Endothelial cell of umbilical vein (primary cell): Measurements from ENCODE around the gene HSD17B11. TPM values are rescaled to one million over a fixed set of nuclear protein-coding genes. Genes with fewer than 3 reads are reported as not detected.
"Not testable (repeated sequence)": the region's sequence is repeated elsewhere in the genome, so short reads cannot be mapped to it uniquely, and the experiment has no call there.

Source experiments
- BruUV-seq: library from RNA; stranded (reverse); fragments of 400-500 nt; replicated peaks from 2 replicates; lab custom pipeline; 2021; lab: Mats Ljungman, UMichigan
- CTCF ChIA-PET: fragments of 300-600, 350-600 bp; sonication (Branson Sonifier 250); formaldehyde crosslinking; loops from one replicate; lab custom pipeline; 2021; ENCODE audit warnings: antibody characterized with exemption, inconsistent platforms; lab: Charles Lee
- POLR2A ChIA-PET: fragments of 300-600, 350-600 bp; sonication (Branson Sonifier 250); formaldehyde crosslinking; loops from one replicate; lab custom pipeline; 2021; ENCODE audit warnings: antibody characterized with exemption, inconsistent platforms; lab: Charles Lee
- DNase-seq: peaks from one replicate; pipeline ENCODE4 v3.0.0-alpha.2; 2011; ENCODE audit warnings: low read depth, low spot score
- FAIRE-seq: peaks from 2 replicates; lab custom pipeline; 2011; peaks lifted over from hg19 to GRCh38; lab: Jason Lieb, UNC
- H2AFZ ChIP-seq: 2 replicates; pipeline ENCODE4 v1.6.0; 2012; ENCODE audit warnings: low read depth, low read length, control low read depth, inconsistent platforms
- H3K27ac ChIP-seq: 2 replicates; pipeline ENCODE4 v1.5.1; 2011; ENCODE audit warnings: low read depth, mild to moderate bottlenecking, control low read depth, low read length, moderate library complexity; ENCODE audit not compliant: insufficient read depth
- H3K27me3 ChIP-seq, 2 experiments: 2 replicates each; pipeline versions ENCODE4 v1.6.0 to v1.6.1; 2011; ENCODE audit warnings: low read length in 2 of 2, mixed read lengths in 1 of 2; ENCODE audit not compliant: control insufficient read depth in 2 of 2, insufficient read depth in 2 of 2
- H3K36me3 ChIP-seq, 2 experiments: 2 replicates in 1 of 2; 3 replicates in 1 of 2; pipeline ENCODE4 v1.5.1; 2011; ENCODE audit warnings: low read length in 2 of 2, mild to moderate bottlenecking in 1 of 2, moderate library complexity in 1 of 2; ENCODE audit not compliant: control insufficient read depth in 2 of 2, insufficient read depth in 2 of 2; ENCODE audit errors: extremely low read depth in 1 of 2
- H3K4me1 ChIP-seq: 3 replicates; pipeline ENCODE4 v1.5.1; 2011; ENCODE audit warnings: mild to moderate bottlenecking, low read length; ENCODE audit not compliant: control insufficient read depth, insufficient read depth; ENCODE audit errors: extremely low read depth
- H3K4me2 ChIP-seq: 2 replicates; pipeline ENCODE4 v1.6.1; 2011; ENCODE audit warnings: low read length, control low read depth, mixed read lengths; ENCODE audit not compliant: insufficient read depth
- H3K4me3 ChIP-seq, 3 experiments: fragments of 200-600 bp in 1 of 3; sonication (generic), shearing (Covaris generic) in 1 of 3; replicated peaks in 1 of 3; 2 replicates each; pipeline ENCODE4 v1.5.1; 2011 to 2016; ENCODE audit warnings: control low read depth in 3 of 3, low read length in 3 of 3, mild to moderate bottlenecking in 2 of 3, inconsistent platforms in 1 of 3, low read depth in 1 of 3, moderate library complexity in 1 of 3; ENCODE audit not compliant: insufficient read depth in 1 of 3
- H3K79me2 ChIP-seq: 2 replicates; pipeline ENCODE4 v1.6.0; 2012; ENCODE audit warnings: low read length, inconsistent platforms; ENCODE audit not compliant: control insufficient read depth, insufficient read depth
- H3K9ac ChIP-seq: replicated peaks from 2 replicates; pipeline ENCODE3; 2011; ENCODE audit warnings: low read length, control low read depth; ENCODE audit not compliant: insufficient read depth; ENCODE audit errors: extremely low read depth
- H3K9me1 ChIP-seq: replicated peaks from 3 replicates; pipeline ENCODE4 v1.6.0; 2011; ENCODE audit warnings: mild to moderate bottlenecking, low read length; ENCODE audit not compliant: control insufficient read depth, insufficient read depth; ENCODE audit errors: extremely low read depth
- H3K9me3 ChIP-seq: replicated peaks from 2 replicates; pipeline ENCODE4 v1.5.1; 2012; ENCODE audit warnings: low read length, inconsistent platforms; ENCODE audit not compliant: control insufficient read depth, insufficient read depth
- H4K20me1 ChIP-seq: replicated peaks from 2 replicates; pipeline ENCODE3; 2011; ENCODE audit warnings: mild to moderate bottlenecking, low read length; ENCODE audit not compliant: control insufficient read depth, insufficient read depth; ENCODE audit errors: extremely low read depth
- EZH2 ChIP-seq: IDR thresholded peaks from 2 replicates; pipeline ENCODE4 v1.6.1; 2012; ENCODE audit warnings: borderline replicate concordance, low read depth, mild to moderate bottlenecking, moderate library complexity, low read length, inconsistent platforms; ENCODE audit not compliant: severe bottlenecking
- GATA2 ChIP-seq: IDR thresholded peaks from 2 replicates; pipeline ENCODE4 v1.7.0; 2011; ENCODE audit warnings: low read depth, mild to moderate bottlenecking, moderate library complexity, mixed read lengths, low read length; ENCODE audit not compliant: insufficient read length, insufficient read depth
- JUN ChIP-seq: IDR thresholded peaks from 2 replicates; pipeline ENCODE4 v1.6.1; 2011; ENCODE audit warnings: borderline replicate concordance, low read depth; ENCODE audit not compliant: insufficient read length, insufficient read depth
- MYC ChIP-seq: IDR thresholded peaks from one replicate; pipeline ENCODE4 v1.6.1; 2011; ENCODE audit warnings: mild to moderate bottlenecking, low read depth, low read length
- POLR2A ChIP-seq: IDR thresholded peaks from 2 replicates; pipeline ENCODE4 v1.6.1; 2012; ENCODE audit warnings: low read depth, mild to moderate bottlenecking, control low read depth, low read length
- dilution Hi-C: fragments of 300-500 bp; cut with MboI; formaldehyde crosslinking; loops from one replicate; pipeline ENCODE4 v1.15.0; 2019; ENCODE audit warnings: low sequenced_read_pairs; ENCODE audit not compliant: extremely low pct_ligation_motif_present
- intact Hi-C: fragments of 100-400 bp; cut with micrococcal nuclease; formaldehyde crosslinking; loops from one replicate; pipeline ENCODE4 v1.10.0; 2022
- polyA plus RNA-seq, 4 experiments: library from polyadenylated mRNA; depleted of rRNA in 3 of 4; stranded (reverse) in 3 of 4; unstranded in 1 of 4; fragments of >200 nt; gene quantifications; 2 replicates each; pipeline versions ENCODE4 v1.2.1 to v1.2.3, GENCODE V29; 2011 to 2012; ENCODE audit warnings: missing spikeins in 1 of 4
- total RNA-seq: library from RNA; stranded (reverse); gene quantifications from 2 replicates; pipeline ENCODE4 v1.2.3, GENCODE V29; 2021
- TF ChIP-seq, protein P1 (sequence below), 2 donors: IDR thresholded peaks; 1 replicate in 1 of 2; 2 replicates in 1 of 2; pipeline ENCODE4 v1.5.1; 2011; ENCODE audit warnings: low read length in 2 of 2, mild to moderate bottlenecking in 2 of 2, moderate library complexity in 2 of 2, control low read depth in 1 of 2, inconsistent platforms in 1 of 2, low read depth in 1 of 2; ENCODE audit not compliant: insufficient read depth in 1 of 2; ENCODE audit errors: extremely low read depth in 1 of 2
- TF ChIP-seq, protein P2 (sequence below): IDR thresholded peaks from 2 replicates; pipeline ENCODE4 v1.6.1; 2011; ENCODE audit not compliant: insufficient read depth, insufficient read length

Gene HSD17B11
- total and polyA plus RNA-seq, 2 donors (not counting 3 experiments of a cell fraction or from before 2014, with no cell fraction given) = 10.7 to 21.1 TPM

DNA sequence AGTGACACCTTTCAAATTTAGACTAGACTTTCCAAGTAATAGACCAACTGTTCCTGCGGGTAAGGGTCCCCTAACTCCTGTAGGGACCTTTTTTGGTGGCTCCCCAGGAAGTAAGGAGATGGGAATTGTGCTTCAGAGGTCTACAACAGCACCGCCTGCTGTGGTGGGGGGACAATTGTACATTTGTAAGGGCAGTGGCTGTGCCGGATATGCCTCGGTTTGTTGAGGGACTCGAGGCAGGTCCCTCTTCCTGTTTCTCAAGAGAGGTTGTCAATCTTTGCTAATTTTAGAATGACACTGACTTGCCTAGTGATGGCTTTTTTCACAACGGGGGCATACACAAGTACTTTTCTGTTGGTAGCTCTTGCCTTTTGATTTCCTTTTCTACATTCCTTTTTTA is 15.5 kb upstream of the HSD17B11 start:
- H3K27me3 ChIP-seq = peaks cover 7 to 22% of the 10 kb centered on the region in 2 experiments
- dilution Hi-C loops = no loop called here
- DNase-seq (no peak), FAIRE-seq (no peak)
- no peak overlapping the region for H3K4me3 ChIP-seq
- H2AFZ ChIP-seq = no peak overlapping the region
- H3K36me3 ChIP-seq = no peaks in the 10 kb centered on the region
- CTCF ChIA-PET = no interaction called here
- H3K9ac ChIP-seq = no peak overlapping the region
- no TSS peak for BruUV-seq
- H3K79me2 ChIP-seq = no peaks in the 10 kb centered on the region
- H3K9me3 ChIP-seq = no peaks in the 10 kb centered on the region
- intact Hi-C loops = no loop called here
- H3K4me1 ChIP-seq = no peaks in the 10 kb centered on the region
- no peak overlapping the region for H3K4me2 ChIP-seq
- H4K20me1 ChIP-seq = no peaks in the 10 kb centered on the region
- no peak for TF ChIP-seq EZH2
- TF ChIP-seq, protein P1, sequence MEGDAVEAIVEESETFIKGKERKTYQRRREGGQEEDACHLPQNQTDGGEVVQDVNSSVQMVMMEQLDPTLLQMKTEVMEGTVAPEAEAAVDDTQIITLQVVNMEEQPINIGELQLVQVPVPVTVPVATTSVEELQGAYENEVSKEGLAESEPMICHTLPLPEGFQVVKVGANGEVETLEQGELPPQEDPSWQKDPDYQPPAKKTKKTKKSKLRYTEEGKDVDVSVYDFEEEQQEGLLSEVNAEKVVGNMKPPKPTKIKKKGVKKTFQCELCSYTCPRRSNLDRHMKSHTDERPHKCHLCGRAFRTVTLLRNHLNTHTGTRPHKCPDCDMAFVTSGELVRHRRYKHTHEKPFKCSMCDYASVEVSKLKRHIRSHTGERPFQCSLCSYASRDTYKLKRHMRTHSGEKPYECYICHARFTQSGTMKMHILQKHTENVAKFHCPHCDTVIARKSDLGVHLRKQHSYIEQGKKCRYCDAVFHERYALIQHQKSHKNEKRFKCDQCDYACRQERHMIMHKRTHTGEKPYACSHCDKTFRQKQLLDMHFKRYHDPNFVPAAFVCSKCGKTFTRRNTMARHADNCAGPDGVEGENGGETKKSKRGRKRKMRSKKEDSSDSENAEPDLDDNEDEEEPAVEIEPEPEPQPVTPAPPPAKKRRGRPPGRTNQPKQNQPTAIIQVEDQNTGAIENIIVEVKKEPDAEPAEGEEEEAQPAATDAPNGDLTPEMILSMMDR (IDR thresholded peaks at IDR 0.05; ENCODE audit: extremely low read depth in 1 of 2, insufficient read depth in 1 of 2, low read depth in 1 of 2, low read length in 2 of 2) = no peak
- POLR2A ChIA-PET = no interaction called here
- H3K27ac ChIP-seq = no peak overlapping the region
- no peaks in the 10 kb centered on the region for H3K9me1 ChIP-seq

DNA sequence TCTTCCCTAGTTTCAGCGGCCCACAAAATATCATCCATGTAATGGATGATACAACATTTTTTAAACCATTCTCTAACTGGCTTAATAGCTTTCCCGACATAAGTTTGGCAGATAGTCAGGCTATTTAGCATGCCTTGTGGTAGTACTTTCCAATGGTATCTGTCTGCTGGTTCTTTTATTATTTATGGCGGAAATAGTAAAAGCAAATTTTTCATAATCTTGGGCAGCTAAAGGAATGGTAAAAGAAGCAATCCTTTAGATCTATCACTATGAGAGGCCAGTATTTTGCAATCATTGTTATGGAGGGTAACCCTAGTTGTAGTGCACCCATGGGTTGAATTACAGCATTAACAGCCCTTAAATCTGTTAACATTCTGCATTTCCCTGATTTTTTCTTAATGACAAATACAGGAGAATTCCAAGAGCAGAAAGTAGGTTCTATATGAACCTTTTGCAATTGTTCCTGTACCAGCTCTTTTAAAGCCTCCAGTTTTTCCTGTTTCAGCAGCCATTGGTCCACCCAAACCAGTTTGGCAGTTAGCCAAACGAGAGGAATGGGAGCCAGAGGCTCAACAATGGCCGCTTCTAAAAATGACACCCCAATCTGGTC is 14.3 kb upstream of the HSD17B11 start:
- Histone ChIP-seq H3K4me3 (no peak overlapping the region), H4K20me1 (no peaks in the 10 kb centered on the region), H3K79me2 (no peaks in the 10 kb centered on the region), H3K4me1 (no peaks in the 10 kb centered on the region), H3K27ac (no peak overlapping the region), H3K36me3 (no peaks in the 10 kb centered on the region), H2AFZ (no peak overlapping the region), H3K27me3 (peaks cover 5 to 20% of the 10 kb centered on the region in 2 experiments), H3K4me2 (no peak overlapping the region), H3K9me3 (no peaks in the 10 kb centered on the region), H3K9me1 (no peaks in the 10 kb centered on the region), H3K9ac (no peak overlapping the region)
- TF ChIP-seq POLR2A (no peak), JUN (no peak), MYC (no peak), GATA2 (no peak), EZH2 (no peak)
- TF ChIP-seq, protein P2, sequence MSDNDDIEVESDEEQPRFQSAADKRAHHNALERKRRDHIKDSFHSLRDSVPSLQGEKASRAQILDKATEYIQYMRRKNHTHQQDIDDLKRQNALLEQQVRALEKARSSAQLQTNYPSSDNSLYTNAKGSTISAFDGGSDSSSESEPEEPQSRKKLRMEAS = no peak
- no peak for DNase-seq
- FAIRE-seq = no peak
- CTCF ChIA-PET = interaction anchor here (1.4 kb wide), 1 partner anchor 8 kb away, joined by 3 read pairs; no protein-coding TSS in a partner anchor
- intact Hi-C loops = no loop called here
- no TSS peak for BruUV-seq
- dilution Hi-C loops = no loop called here
- POLR2A ChIA-PET = no interaction called here

DNA sequence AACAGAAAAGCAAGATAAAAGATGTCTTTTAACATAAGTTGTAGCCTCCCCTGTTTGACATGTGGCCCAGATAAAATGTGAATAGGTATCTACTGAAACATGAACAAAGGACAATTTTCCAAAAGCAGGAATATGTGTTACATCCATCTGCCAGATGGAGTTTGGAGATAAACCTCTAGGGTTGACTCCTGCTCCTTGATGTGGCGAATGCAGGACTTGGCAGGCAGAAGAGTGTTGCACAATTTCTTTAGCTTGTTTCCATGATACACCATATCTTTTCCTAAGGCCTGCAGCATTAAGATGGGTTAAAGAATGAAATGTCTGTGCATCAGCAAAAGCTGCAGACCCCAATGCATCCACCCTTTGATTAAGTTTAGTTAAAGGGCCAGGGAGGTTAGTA is 12.7 kb upstream of the HSD17B11 start:
- H3K9me3 ChIP-seq, H3K9me1 ChIP-seq, H3K4me2 ChIP-seq, intact Hi-C loops, DNase-seq, H2AFZ ChIP-seq, H3K36me3 ChIP-seq, FAIRE-seq, H3K9ac ChIP-seq, H3K4me3 ChIP-seq, dilution Hi-C loops, H3K79me2 ChIP-seq, BruUV-seq, H4K20me1 ChIP-seq, POLR2A ChIA-PET, H3K27ac ChIP-seq, H3K4me1 ChIP-seq: not testable (repeated sequence)
- CTCF ChIA-PET = interaction anchor here (0.7 to 1.4 kb wide), 3 partner anchors 9 to 28 kb away, joined by 3 to 7 read pairs (median 3); no protein-coding TSS in a partner anchor
- peaks cover 5 to 14% of the 10 kb centered on the region in 2 experiments for H3K27me3 ChIP-seq
